ENCODE results near the gene STAT6. TPM values are rescaled to one million over a fixed set of nuclear protein-coding genes. Genes with fewer than 3 reads are reported as not detected.

Gene STAT6
- total RNA-seq, 1 experiment from 2014 or later = 44.4 TPM

DNA sequence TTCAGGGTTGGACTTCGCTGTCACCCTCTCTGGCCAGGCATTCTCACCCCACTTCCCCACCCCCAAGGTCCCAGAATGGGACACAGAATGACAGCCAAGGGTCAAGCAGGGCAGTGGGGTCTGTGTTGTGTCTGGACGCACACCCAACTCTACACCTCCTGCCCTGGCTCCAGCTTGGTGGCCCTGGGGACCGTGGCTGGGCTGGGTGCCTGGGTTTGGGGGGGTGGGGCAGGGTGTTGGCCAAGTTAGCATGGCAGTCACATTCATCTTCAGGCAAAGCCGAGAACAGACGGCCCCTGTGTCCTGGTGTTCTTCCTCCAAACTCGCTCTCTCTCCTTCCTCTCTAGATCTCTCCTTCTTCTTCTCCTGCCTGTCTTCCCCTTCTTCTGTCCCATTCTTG lies 22.8 kb upstream of the STAT6 start:
- DNase-seq = no peak
- Mint-ChIP-seq H3K9me3 (no peaks in the 10 kb centered on the region), H3K27ac (peak overlapping the region; percentile 61 to 96 (median 94); a peak in 6 of 7 replicates), H3K4me1 (peaks cover 71 to 77% of the 10 kb centered on the region in 2 experiments), H3K27me3 (ENCODE audit: low read depth) (no peaks in the 10 kb centered on the region), H3K4me3 (peak overlapping the region in 1 of 2 experiments; percentile 28; a peak in 2 of 5 replicates), H3K36me3 (ENCODE audit: insufficient read depth in 1 of 3, low read depth in 3 of 3) (peaks cover 0 to 20% (median 7%) of the 10 kb centered on the region in 3 experiments; a peak in 5 of 7 replicates)
- Histone ChIP-seq H3K23me2 (ENCODE audit: insufficient read length, low read depth, low read length, poor library complexity, severe bottlenecking) (peaks cover 3% of the 10 kb centered on the region), H2BK15ac (ENCODE audit: low read depth, low read length) (no peak overlapping the region), H3K27me3 (ENCODE audit: insufficient read depth, low read length) (no peaks in the 10 kb centered on the region), H4K20me1 (ENCODE audit: control insufficient read depth, insufficient read depth, insufficient read length) (no peaks in the 10 kb centered on the region), H2BK12ac (ENCODE audit: insufficient read length, low read depth, low read length) (no peak overlapping the region), H3K4ac (ENCODE audit: low read depth, low read length) (no peak overlapping the region), H3K14ac (ENCODE audit: insufficient read depth, low read length) (peak overlapping the region; percentile 60; the same call in 1 of the 2 replicates), H3K56ac (ENCODE audit: insufficient read length, low read depth, low read length) (no peak overlapping the region), H2BK5ac (ENCODE audit: insufficient read length, low read length) (no peak overlapping the region), H3T11ph (ENCODE audit: low read length) (no peak overlapping the region), H3K9ac (ENCODE audit: extremely low read depth, insufficient read length, low read length) (no peak overlapping the region), H3K9me3 (ENCODE audit: control insufficient read depth, low read depth, low read length) (no peaks in the 10 kb centered on the region), H4K91ac (ENCODE audit: insufficient read length, low read depth, low read length) (no peak overlapping the region), H3K27ac (ENCODE audit: insufficient read length, low read depth, low read length) (no peak overlapping the region), H2AK5ac (ENCODE audit: insufficient read length, low read length) (no peak overlapping the region), H3K23ac (ENCODE audit: insufficient read length, low read depth, low read length) (no peak overlapping the region), H2BK20ac (ENCODE audit: low read depth, low read length, poor library complexity, severe bottlenecking) (no peak overlapping the region), H3K79me1 (ENCODE audit: insufficient read depth, low read depth, low read length, poor library complexity, severe bottlenecking) (peaks cover 15% of the 10 kb centered on the region), H4K5ac (ENCODE audit: insufficient read length, low read depth, low read length) (no peak overlapping the region), H3K4me1 (ENCODE audit: insufficient read depth, low read length) (peaks cover 31% of the 10 kb centered on the region), H4K8ac (replicated peaks; ENCODE audit: insufficient read length, low read depth, low read length) (no peak overlapping the region), H2BK120ac (ENCODE audit: low read depth, low read length, poor library complexity, severe bottlenecking) (no peak overlapping the region), H2AFZ (ENCODE audit: low read length) (no peak overlapping the region), H3K18ac (ENCODE audit: insufficient read length, low read depth, low read length) (no peak overlapping the region), H3K79me2 (ENCODE audit: insufficient read depth, low read length) (peaks cover 26% of the 10 kb centered on the region; the same call in 1 of the 2 replicates), H3K4me2 (ENCODE audit: insufficient read depth, insufficient read length, low read length) (peak overlapping the region; percentile 13)
- WGBS (ENCODE audit: extremely low coverage, insufficient read length, low lambda C conversion rate) = no CpG with 5 or more reads among the region's 6 CpGs
- TF ChIP-seq, protein P1, sequence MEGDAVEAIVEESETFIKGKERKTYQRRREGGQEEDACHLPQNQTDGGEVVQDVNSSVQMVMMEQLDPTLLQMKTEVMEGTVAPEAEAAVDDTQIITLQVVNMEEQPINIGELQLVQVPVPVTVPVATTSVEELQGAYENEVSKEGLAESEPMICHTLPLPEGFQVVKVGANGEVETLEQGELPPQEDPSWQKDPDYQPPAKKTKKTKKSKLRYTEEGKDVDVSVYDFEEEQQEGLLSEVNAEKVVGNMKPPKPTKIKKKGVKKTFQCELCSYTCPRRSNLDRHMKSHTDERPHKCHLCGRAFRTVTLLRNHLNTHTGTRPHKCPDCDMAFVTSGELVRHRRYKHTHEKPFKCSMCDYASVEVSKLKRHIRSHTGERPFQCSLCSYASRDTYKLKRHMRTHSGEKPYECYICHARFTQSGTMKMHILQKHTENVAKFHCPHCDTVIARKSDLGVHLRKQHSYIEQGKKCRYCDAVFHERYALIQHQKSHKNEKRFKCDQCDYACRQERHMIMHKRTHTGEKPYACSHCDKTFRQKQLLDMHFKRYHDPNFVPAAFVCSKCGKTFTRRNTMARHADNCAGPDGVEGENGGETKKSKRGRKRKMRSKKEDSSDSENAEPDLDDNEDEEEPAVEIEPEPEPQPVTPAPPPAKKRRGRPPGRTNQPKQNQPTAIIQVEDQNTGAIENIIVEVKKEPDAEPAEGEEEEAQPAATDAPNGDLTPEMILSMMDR (conservative IDR thresholded peaks at IDR 0.05) = no peak
